GF-D8 (cell line): ENCODE results near the gene XAGE5.
"Not testable (repeated sequence)": the region's sequence is repeated elsewhere in the genome, so short reads cannot be mapped to it uniquely, and the experiment has no call there.

ENCODE experiments used
- DNase-seq: peaks from one replicate; lab custom pipeline; 2025; lab: John Stamatoyannopoulos, UW

Gene XAGE5

DNA sequence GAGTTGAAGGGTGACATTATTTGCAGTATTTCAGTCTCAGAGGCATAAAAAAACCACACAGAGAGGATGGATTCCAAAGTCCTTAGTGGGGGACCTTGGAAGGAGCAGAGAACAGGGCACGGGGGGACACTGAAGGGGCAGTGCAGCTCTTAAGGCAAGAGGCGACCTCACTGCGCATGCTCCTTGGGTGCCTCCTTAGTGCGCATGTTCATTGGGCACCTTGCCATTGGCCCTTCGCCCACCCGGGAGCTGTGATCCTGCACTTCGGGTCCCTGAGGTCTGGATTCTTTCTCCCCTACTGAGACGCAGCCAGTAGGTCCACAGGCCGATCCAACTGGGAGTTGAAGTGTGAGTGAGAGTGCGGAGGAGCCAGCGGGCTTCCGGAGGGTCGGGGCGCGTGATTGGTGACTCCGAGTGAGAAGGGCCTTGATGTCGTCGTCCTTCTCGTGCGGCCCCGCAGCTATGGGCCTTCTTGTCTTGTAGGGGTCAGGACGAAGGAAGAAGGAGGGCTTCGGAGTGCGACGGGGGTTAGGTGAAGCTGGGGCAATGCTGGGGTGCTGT lies at the start of gene XAGE5:
TSS of gene XAGE5 (plus strand) at position 223 of the 561 bp plus-strand sequence. CDS start 1,280 bp downstream, outside the sequence.
- DNase-seq, result no peak

DNA sequence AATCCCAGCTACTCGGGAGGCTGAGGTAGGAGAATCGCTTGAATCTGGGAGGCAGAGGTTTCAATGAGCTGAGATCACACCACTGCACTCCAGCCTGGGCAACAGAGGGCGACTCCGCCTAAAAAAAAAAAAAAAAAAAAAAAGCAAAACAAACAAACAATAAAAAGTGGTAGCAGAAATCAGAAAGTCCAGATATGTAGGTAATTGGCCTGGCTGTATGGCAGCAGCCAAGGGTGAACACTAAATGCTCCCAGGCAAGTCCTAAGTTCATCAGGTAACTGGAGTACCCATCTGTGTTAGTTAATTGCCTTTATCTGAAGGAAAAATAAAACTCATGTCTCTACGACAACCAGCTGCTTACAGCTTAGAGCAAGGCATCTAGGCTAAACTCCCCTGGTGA lies 45.1 kb upstream of the XAGE5 start:
- DNase-seq, result not testable (repeated sequence)

- DNase-seq, result not testable (repeated sequence)
Measured at GRCh38 chrX:52773504-52773903, 37.6 kb upstream of the XAGE5 start.

DNA sequence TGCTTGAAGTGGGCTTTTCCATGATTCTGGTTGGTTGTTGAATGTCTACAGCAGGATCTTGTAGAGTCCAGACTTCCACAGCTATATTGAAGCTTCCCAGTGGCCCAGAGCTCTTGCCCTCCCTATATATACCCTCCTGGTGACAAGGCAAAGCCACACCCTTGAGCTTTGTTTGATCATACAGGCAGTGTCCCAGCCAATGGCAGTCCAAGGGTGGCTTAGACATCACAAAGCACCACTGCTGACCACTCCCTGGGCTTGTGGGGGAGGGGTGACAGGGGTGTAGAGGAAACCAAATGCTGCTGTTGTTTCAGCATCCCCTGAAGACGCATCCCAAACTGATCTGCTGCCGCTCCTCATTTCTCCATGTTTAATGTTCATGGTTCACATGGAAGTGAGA lies 13.8 kb upstream of the XAGE5 start, which contains the start of gene SPANXN5:
TSS of gene SPANXN5 (minus strand) at position 101 of the 400 bp plus-strand sequence. CDS start at position 22, 79 bp downstream.
- not testable (repeated sequence) for DNase-seq

DNA sequence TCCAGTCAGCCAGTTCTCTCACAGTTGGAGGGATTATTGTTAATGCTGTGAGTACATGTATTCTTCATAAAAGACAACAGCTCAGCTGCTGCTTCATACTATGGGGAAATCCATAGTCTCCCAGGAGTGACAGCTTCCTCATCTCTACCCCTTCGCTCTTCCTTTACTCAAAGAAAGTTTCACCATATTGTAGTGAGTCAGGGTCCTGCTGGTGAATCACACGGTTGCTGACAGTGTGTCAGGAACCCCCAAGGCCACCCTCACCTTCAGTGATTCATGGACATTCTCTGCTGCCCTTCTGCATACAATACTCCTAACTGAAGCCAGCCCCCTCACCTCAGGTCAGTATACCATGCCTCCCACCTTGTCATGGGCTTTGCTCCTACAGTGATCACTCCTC lies 6.2 kb upstream of the XAGE5 start:
- not testable (repeated sequence) for DNase-seq

- no peak for DNase-seq
Measured at GRCh38 chrX:52819788-52820187, 8.7 kb downstream of the XAGE5 start.

- no peak for DNase-seq
Measured at GRCh38 chrX:52821079-52821760, 10.1 kb downstream of the XAGE5 start.

GRCh38 chrX:52824608-52825007 lies 13.5 kb downstream of the XAGE5 start:
- DNase-seq, result no peak

DNA sequence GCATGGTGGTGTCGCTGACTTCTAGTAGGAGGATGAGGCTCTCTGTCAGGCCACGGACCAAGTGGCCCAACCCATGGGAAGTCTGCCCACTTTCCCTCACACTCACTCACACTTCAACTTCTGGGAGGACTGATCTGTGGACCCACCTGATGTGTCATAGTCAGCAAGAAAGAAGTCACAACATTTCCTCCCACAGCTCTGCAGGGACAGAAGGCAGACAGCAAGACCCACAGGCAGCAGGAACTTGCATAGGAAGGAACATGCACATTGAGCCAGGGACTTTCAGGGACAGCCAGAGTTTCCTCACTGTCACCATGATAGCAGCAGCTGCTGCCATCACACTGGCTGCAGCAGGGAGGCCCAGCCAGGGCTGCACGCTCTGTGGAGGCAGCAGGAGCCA lies 19.5 kb downstream of the XAGE5 start:
- no peak for DNase-seq

GRCh38 chrX:52839137-52839536 lies 28.1 kb downstream of the XAGE5 start:
- DNase-seq, result no peak

DNA sequence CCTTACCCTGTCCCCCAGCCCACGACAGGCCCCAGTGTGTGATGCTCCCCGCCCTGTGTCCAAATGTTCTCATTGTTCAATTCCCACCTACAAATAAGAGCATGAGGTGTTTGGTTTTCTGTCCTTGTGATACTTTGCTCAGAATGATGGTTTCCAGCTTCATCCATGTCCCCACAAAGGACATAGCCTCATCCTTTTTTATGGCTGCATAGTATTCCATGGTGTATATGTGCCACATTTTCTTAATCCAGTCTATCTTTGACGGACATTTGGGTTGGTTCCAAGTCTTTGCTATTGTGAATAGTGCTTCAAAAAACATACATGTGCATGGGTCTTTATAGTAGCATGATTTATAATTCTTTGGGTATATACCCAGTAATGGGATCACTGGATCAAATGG lies 32.5 kb downstream of the XAGE5 start:
- DNase-seq, result not testable (repeated sequence)

DNA sequence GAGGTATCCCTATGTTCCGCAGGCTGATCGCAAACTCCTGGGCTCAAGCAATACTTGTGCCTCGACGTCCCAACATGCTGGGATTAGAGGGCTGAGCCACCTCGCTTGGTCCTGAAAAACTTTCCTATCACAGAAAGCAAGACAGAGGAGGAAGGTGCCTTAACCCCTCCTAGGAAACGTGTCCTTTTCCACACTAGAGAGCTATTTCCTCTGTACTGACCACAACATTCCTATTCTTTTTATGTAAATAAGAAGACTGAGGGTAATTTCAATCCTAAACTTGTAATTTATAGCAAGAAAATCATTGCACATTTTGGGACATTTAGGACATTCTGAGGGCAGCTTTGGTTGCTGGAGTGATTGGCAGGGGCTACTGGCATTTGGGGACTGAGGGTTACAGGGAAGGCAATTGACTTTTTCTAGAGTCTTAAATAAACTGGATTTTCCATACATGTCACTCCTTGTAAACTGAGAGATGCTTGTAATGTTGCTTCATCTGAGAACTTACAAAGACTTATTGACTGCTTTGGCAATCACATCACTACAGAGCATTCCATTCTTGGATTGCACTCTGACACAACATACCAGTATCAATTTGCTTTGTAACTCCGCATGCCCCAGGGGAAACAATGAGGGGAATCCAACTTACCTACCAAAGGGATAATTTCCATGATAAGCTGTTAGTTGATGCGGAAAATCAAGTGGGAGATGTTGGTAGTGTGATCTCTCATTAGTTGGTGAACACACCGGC lies 41.2 kb downstream of the XAGE5 start:
- DNase-seq, result no peak

DNA sequence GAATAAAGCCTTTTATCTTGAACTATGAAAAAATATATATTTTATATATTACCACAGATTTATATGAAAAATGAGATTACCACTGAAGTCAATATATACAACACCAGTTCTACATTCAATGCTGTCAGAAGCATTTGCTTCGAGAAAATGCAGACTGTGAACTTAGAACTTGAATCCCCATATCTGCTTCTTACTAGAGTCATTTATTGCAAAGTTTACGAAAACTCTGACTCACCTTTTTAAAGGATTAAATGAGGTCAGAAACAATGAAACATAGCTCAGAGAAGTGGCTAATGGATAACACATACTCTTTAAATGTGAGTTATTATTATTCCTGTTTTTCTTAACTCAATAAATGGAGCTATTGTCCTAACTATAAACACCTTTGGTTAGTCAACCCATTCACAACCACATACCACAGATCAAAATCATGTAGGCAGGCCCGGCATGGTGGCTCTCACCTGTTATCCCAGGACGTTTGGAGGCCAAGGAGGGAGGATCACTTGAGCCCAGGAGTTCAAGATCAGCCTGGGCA lies 46.0 kb downstream of the XAGE5 start:
- not testable (repeated sequence) for DNase-seq

DNA sequence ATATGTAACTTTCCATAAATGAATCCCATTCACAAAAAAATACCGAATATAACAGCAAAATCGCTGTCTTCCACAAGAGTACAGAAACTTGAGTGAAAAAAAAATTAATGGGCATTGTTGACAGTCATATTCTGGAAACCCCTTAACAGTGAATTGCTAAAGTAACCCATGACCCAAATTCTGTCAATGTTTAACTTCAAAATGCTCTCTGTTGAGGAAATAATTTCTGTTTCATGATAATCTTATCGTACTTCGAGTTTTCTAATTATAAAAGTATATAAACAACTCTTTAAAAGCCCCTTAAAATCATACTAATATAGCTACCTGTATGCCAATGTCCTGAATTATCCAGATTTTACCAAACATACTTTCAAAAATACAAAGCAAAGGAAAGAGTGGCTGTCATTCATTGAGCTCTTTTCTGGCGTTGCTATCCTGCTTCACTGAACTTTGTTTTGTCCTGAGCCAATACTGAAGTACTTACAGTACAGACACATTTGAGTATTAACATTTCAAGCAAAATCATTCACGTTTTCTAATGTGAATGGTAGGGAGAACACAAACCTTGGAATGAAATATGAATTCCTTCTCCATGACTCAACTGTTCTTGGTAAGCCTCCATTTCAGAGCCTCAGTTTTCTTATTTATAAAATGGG lies 54.4 kb downstream of the XAGE5 start:
- DNase-seq, result no peak
